B cell (primary cell): ENCODE results near the gene AMMECR1. TPM values are rescaled to one million over a fixed set of nuclear protein-coding genes. Genes with fewer than 3 reads are reported as not detected.

Experiments
- ATAC-seq: fragments of 200-7000 bp; cut with Tn5 transposase; one replicate; pipeline ENCODE4 v1.10.0; 2021; ENCODE audit warnings: low read depth, mild to moderate bottlenecking, moderate number of reproducible peaks, moderate library complexity
- CTCF ChIA-PET: fragments of 350-600 bp; sonication (Branson Sonifier 250); formaldehyde crosslinking; loops from one replicate; lab custom pipeline; 2021; ENCODE audit warnings: antibody characterized with exemption, inconsistent platforms; lab: Charles Lee
- POLR2A ChIA-PET: fragments of 350-600 bp; sonication (Branson Sonifier 250); formaldehyde crosslinking; loops from one replicate; lab custom pipeline; 2021; ENCODE audit warnings: antibody characterized with exemption; lab: Charles Lee
- DNase-seq: peaks from one replicate; pipeline ENCODE4 v3.0.0; 2013
- H2AFZ ChIP-seq: 2 replicates; pipeline ENCODE4 v1.6.1; 2012; ENCODE audit warnings: mild to moderate bottlenecking, low read depth, low read length; ENCODE audit not compliant: insufficient read depth, poor library complexity, severe bottlenecking
- H3K27ac ChIP-seq, 2 donors: 1 replicate in 1 of 2; 2 replicates in 1 of 2; pipeline ENCODE4 v1.5.1; 2012 to 2013; ENCODE audit warnings: low read length in 2 of 2, mild to moderate bottlenecking in 2 of 2, moderate library complexity in 1 of 2
- H3K27me3 ChIP-seq, 4 experiments: fragments of 200-600 bp in 1 of 4; sonication (generic) in 1 of 4; replicated peaks in 1 of 4; 1 replicate in 2 of 4; 2 replicates in 2 of 4; pipeline versions ENCODE4 v1.6.1 to v1.7.0; 2013 to 2016; ENCODE audit warnings: low read length in 3 of 4, mild to moderate bottlenecking in 2 of 4, mixed read lengths in 1 of 4, moderate library complexity in 1 of 4; ENCODE audit not compliant: insufficient read depth in 4 of 4, control insufficient read depth in 3 of 4; ENCODE audit errors: control extremely low read depth in 1 of 4
- H3K36me3 ChIP-seq, 2 experiments: replicated peaks in 1 of 2; 1 replicate in 1 of 2; 2 replicates in 1 of 2; pipeline versions ENCODE4 v1.6.1 to v1.7.1; 2013; ENCODE audit warnings: low read length in 1 of 2; ENCODE audit not compliant: insufficient read depth in 2 of 2, control insufficient read depth in 1 of 2; ENCODE audit errors: control extremely low read depth in 1 of 2, extremely low read depth in 1 of 2
- H3K4me1 ChIP-seq, 2 donors: fragments of 200-600 bp in 1 of 2; sonication (generic) in 1 of 2; 1 replicate in 1 of 2; 2 replicates in 1 of 2; pipeline versions ENCODE4 v1.5.1 to v1.6.1; 2013 to 2017; ENCODE audit warnings: low read length in 2 of 2; ENCODE audit not compliant: control insufficient read depth in 2 of 2, insufficient read depth in 2 of 2
- H3K4me2 ChIP-seq: replicated peaks from 2 replicates; pipeline ENCODE3; 2012; ENCODE audit warnings: mild to moderate bottlenecking, low read depth, low read length; ENCODE audit not compliant: poor library complexity, severe bottlenecking
- H3K4me3 ChIP-seq, 5 experiments: fragments of 200-600 bp in 1 of 5; sonication (generic) in 1 of 5; 1 replicate in 3 of 5; 2 replicates in 2 of 5; pipeline versions ENCODE4 v1.5.1 to v1.7.0; 2011 to 2016; ENCODE audit warnings: low read length in 4 of 5, mild to moderate bottlenecking in 4 of 5, low read depth in 2 of 5, control low read depth in 1 of 5, moderate library complexity in 1 of 5; ENCODE audit not compliant: insufficient read depth in 1 of 5; ENCODE audit errors: control extremely low read depth in 1 of 5, extremely low read depth in 1 of 5
- H3K79me2 ChIP-seq: fragments of 200-600 bp; sonication (generic); one replicate; pipeline ENCODE4 v1.6.0; 2016; ENCODE audit warnings: low read length; ENCODE audit not compliant: control insufficient read depth, insufficient read depth
- H3K9ac ChIP-seq: fragments of 200-600 bp; sonication (generic); 2 replicates; pipeline ENCODE4 v1.6.1; 2017; ENCODE audit warnings: mild to moderate bottlenecking, low read length, moderate library complexity
- H3K9me3 ChIP-seq, 3 donors: one replicate each; pipeline versions ENCODE4 v1.6.1 to v1.7.1; 2013; ENCODE audit warnings: low read length in 2 of 3; ENCODE audit not compliant: control insufficient read depth in 2 of 3, insufficient read depth in 1 of 3; ENCODE audit errors: control extremely low read depth in 1 of 3
- H4K20me1 ChIP-seq: 2 replicates; pipeline ENCODE4 v1.6.0; 2012; ENCODE audit warnings: mild to moderate bottlenecking, low read length; ENCODE audit not compliant: insufficient read depth, control insufficient read depth, poor library complexity, severe bottlenecking
- H3K27ac Mint-ChIP-seq: one replicate; pipeline ENCODE4 v1.8.0; 2021; ENCODE audit warnings: mixed read lengths
- H3K27me3 Mint-ChIP-seq: one replicate; pipeline ENCODE4 v1.8.0; 2021; ENCODE audit warnings: mixed read lengths
- H3K4me1 Mint-ChIP-seq: one replicate; pipeline ENCODE4 v1.8.0; 2021; ENCODE audit warnings: mixed read lengths
- H3K4me3 Mint-ChIP-seq: one replicate; pipeline ENCODE4 v1.8.0; 2021; ENCODE audit warnings: mixed read lengths
- H3K9me3 Mint-ChIP-seq: one replicate; pipeline ENCODE4 v1.8.0; 2022; ENCODE audit warnings: mixed read lengths; ENCODE audit not compliant: insufficient read depth
- CTCF ChIP-seq: fragments of 200-600 bp; IDR thresholded peaks from one replicate; pipeline ENCODE4 v1.8.0; 2022; ENCODE audit warnings: antibody characterized with exemption, mild to moderate bottlenecking
- EZH2 ChIP-seq: IDR thresholded peaks from 2 replicates; pipeline ENCODE4 v1.6.1; 2012; ENCODE audit warnings: borderline replicate concordance, low read depth, mild to moderate bottlenecking, moderate library complexity, low read length; ENCODE audit not compliant: insufficient read depth, poor library complexity, severe bottlenecking
- WGBS: methylation state at CpG from one replicate; pipeline ENCODE4 v1.1.5; 2013; ENCODE audit warnings: missing lambda C conversion rate; ENCODE audit not compliant: insufficient coverage; 5-methylcytosine and 5-hydroxymethylcytosine counted together
- intact Hi-C: fragments of 100-400 bp; cut with micrococcal nuclease; formaldehyde crosslinking; loops from one replicate; pipeline ENCODE4 v1.10.0; 2022
- polyA plus RNA-seq: library from polyadenylated mRNA; depleted of rRNA; stranded (reverse); fragments of >200 nt; gene quantifications from 2 replicates; pipeline ENCODE4 v1.2.3, GENCODE V29; 2012
- total RNA-seq, 2 donors: library from RNA; stranded (reverse); fragments of 120-200 nt in 1 of 2; gene quantifications; 1 replicate in 1 of 2; 2 replicates in 1 of 2; pipeline versions ENCODE4 v1.2.3 to v1.2.4, GENCODE V29; 2013 to 2022

Gene AMMECR1
- total and polyA plus RNA-seq, 2 donors (not counting 1 experiment from before 2014, with no cell fraction given) = 5.7 to 12.7 TPM

DNA sequence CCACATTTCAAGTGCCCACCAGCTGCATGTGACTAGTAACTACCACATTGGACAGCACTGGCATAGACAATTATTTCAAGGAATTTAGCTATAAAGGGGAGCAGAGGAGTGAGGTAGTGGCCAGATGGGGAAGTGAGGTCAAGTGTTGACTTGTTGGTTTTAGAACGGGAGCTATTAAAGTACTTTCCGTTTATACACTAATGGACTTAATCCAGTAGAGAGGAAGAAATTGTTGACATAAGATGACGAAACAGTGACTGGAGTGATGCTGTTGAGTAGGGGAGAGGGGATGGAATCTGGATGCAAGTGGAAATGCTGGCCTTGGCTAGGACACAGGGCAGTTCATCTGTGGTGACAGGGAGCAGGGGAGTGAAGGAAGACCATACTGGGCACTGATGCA, 154.4 kb downstream of the AMMECR1 start:
- POLR2A ChIA-PET = no interaction called here
- WGBS = 100% methylated on average over 1 of the region's 3 CpGs

DNA sequence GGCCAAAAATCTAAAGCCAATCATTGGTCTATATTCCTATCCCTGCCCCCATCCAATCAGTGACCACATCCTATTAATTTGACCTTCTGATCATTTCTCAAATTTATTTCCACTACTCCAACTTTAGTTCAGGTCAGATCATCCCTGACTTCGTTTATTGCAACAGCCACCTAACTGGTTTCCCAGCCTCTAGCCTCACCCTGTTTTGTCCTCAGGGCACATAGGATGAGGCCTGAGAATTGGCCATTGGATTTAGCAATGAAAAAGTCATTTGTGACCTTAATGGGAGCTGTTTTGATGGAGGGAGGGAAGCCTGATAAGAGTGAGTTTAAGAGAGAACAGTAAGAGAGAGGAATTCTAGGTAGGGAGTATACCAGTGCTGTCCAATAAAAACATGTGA, 155.0 kb downstream of the AMMECR1 start:
- ChIA-PET POLR2A (no interaction called here), CTCF (interaction anchor here (28.8 kb wide), 1 partner anchor 249 kb away, joined by 721 read pairs; no protein-coding TSS in a partner anchor)
- Histone ChIP-seq H2AFZ (no peak overlapping the region), H3K4me3 (no peak overlapping the region), H3K27me3 (no peaks in the 10 kb centered on the region), H3K79me2 (no peaks in the 10 kb centered on the region), H3K36me3 (no peaks in the 10 kb centered on the region), H3K9me3 (no peaks in the 10 kb centered on the region), H3K27ac (no peak overlapping the region), H4K20me1 (no peaks in the 10 kb centered on the region), H3K4me1 (peaks cover 0 to 12% of the 10 kb centered on the region in 2 donors), H3K4me2 (no peak overlapping the region), H3K9ac (no peak overlapping the region)
- TF ChIP-seq EZH2 (no peak), CTCF (no peak)
- Mint-ChIP-seq H3K27me3 (no peaks in the 10 kb centered on the region), H3K4me3 (no peak overlapping the region), H3K4me1 (peaks cover 12% of the 10 kb centered on the region), H3K9me3 (no peaks in the 10 kb centered on the region), H3K27ac (no peak overlapping the region)
- intact Hi-C loops = no loop called here
- ATAC-seq (no peak), DNase-seq (no peak)
- no CpG with 5 or more reads among the region's 1 CpG for WGBS

More for the DNA sequence above, 154.4 kb downstream of the AMMECR1 start:
- intact Hi-C loops = no loop called here
- H3K27me3 Mint-ChIP-seq = no peaks in the 10 kb centered on the region
- ATAC-seq (no peak), DNase-seq (no peak)
- H3K9me3 ChIP-seq = no peaks in the 10 kb centered on the region
- no peak overlapping the region for H3K4me3 ChIP-seq
- no peak overlapping the region for H3K27ac ChIP-seq
- CTCF ChIA-PET = interaction anchor here (28.8 kb wide), 1 partner anchor 248 kb away, joined by 721 read pairs; no protein-coding TSS in a partner anchor
- H3K79me2 ChIP-seq = no peaks in the 10 kb centered on the region
- TF ChIP-seq EZH2 = no peak
- no peak for TF ChIP-seq CTCF
- H3K27ac Mint-ChIP-seq = no peak overlapping the region
- H3K4me1 Mint-ChIP-seq = peaks cover 12% of the 10 kb centered on the region
- no peak overlapping the region for H3K4me2 ChIP-seq
- H3K4me1 ChIP-seq = peaks cover 0 to 12% of the 10 kb centered on the region in 2 donors
- no peak overlapping the region for H2AFZ ChIP-seq
- no peaks in the 10 kb centered on the region for H3K27me3 ChIP-seq
- H3K36me3 ChIP-seq = no peaks in the 10 kb centered on the region
- H3K4me3 Mint-ChIP-seq = no peak overlapping the region
- no peaks in the 10 kb centered on the region for H3K9me3 Mint-ChIP-seq
- no peaks in the 10 kb centered on the region for H4K20me1 ChIP-seq
- no peak overlapping the region for H3K9ac ChIP-seq
